NCI-H146 (cell line): ENCODE data around the gene SORBS2.

Experiments
- DNase-seq: peaks from one replicate; lab custom pipeline; 2025; lab: John Stamatoyannopoulos, UW

Gene SORBS2

GRCh38 chr4:185836241-185837084 is 24.5 kb upstream of the SORBS2 start:
- no peak for DNase-seq

DNA sequence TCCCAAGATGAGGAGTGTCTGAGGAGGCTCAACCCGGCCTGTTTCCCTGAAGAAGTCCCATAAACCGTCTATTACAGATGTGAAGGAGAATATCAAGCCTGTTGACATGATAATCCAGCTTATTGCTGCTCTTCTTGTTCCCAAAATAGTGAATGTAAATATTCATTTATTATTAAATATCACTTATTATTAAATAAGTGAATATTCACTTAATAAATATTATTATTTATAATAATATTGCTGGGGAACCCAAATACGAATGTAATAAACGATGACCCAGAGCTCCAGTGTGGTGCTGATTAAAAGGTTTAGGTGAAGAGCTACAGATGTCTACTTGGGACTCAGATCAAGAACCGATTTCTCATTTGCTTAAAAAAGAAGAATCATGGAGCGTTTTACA is 23.8 kb upstream of the SORBS2 start:
- DNase-seq: no peak

GRCh38 chr4:185835336-185835735 is 23.3 kb upstream of the SORBS2 start:
- DNase-seq: no peak

DNA sequence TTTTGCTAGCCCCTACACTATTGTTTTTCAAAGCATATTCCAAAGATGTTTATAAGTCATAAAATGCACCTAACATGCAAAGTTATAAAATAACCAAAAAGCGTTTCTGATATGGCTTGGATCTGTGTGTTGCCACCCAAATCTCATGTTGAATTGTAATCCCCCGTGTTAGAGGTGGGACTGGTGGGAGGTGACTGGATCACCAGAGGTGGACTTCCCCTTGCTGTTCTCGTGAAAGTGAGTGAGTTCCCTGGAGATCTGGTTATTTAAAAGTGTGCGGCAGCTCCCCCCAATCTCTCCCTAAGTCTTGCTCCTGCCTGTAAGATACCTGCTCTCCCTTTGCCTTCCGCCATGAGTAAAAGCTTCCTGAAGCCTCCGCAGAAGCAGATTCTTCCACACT is 22.8 kb upstream of the SORBS2 start:
- DNase-seq: no peak

GRCh38 chr4:185834088-185834487 is 22.1 kb upstream of the SORBS2 start:
- DNase-seq: no peak

GRCh38 chr4:185833055-185833598 is 21.1 kb upstream of the SORBS2 start:
- no peak for DNase-seq

GRCh38 chr4:185831125-185831815 is 19.3 kb upstream of the SORBS2 start:
- DNase-seq: no peak

GRCh38 chr4:185830263-185830994 is 18.4 kb upstream of the SORBS2 start:
- DNase-seq: no peak

DNA sequence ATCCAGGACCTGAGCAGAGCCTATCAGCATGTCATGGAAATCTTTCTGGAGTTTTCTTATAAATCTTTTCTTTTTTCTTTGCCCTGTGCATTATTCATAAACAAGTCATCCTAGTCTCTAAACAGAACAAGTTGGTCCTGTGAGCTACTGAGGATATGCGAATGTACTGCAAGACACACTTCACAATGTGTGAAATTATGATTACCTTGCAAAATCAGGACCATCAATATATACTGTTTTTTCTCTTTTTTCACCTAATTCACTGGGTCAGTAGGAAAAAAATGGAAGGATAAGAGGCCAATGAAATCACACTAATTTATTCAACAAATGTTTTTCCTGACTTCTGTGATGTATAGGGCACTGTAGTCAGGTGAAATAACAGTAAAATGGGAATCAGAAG is 14.4 kb upstream of the SORBS2 start:
- DNase-seq: no peak

DNA sequence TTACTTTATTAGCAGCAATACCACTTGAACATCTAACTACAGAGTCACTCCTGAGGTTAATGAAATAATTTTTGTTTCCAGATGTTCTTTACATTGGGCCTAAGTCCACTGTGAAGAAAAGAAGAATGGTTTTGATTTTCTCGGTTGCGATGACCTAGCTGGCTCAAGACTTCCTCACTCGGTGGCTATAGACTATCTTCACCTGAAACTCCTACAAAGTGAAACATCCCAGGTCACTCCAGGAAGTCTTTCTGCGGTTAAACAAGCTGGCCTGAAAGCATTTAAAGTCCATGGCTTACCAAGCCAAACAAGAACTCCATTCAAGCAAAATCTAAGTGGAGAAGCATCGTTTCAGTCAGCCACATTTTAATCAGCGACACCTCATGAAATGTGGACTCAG is 13.7 kb upstream of the SORBS2 start:
- no peak for DNase-seq

- DNase-seq: no peak
Measured at GRCh38 chr4:185822791-185823190, 10.8 kb upstream of the SORBS2 start.

- no peak for DNase-seq
Measured at GRCh38 chr4:185821029-185821419, 9.0 kb upstream of the SORBS2 start.

DNA sequence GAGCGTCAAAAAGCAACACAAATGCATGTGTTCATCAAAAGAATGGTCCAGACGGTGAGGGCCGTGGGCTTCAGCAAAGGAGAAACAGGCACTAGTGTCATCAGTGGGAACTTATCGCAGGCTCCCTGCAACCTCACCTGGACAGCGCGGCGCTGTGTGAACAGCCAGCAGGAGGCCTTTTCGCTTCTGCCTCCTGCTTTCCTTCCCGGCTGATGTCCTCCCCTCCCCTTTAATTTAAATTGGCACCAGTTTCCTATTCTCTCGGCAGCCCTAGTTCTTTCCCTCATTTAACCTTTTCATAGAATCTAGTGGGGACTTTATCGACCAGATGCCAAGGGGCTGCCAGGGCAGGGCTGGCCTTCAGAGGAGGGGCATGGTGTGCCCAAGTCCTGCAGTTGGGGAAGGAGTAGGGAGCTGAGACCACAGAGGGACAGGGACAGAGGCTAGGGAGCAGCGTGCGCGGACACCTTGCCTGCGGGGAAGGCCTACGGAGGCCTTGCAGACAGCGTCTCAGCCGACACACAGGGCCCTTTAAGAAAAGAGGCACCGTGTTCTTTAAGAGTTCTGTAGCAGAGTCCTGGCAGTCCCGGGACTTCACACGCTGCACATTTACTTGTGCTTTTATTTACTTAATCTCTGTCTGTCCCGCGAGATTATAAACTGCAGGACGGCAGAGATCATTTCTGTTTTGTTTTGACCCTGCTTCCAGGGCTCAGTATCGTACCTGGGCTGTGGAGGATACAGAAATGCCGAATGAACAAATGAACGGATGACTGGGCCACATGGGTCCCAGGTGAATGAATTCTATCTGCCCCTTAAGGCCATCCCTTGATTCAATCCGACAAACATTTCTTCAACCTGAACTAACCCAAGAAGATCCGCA is 8.4 kb upstream of the SORBS2 start:
- DNase-seq: peak; percentile 5

DNA sequence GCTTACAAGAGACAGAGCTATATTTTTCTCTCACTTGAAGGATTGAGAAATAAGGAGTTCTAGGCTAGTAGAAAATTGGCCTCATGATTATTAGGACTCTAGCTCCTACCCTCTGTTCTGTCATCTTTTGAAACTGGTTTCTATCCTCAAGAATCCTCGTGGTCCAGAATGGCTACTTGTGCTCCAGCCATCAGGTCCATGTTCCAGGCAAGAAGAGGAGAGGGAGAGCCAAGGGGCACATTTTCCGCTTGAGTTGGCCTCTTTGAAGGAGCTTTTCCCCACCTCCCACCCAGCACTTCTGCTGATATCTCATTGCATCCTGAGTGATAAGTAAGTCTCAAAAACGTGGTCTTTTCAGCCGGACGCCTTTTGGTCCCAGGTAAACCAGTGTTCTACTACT is 7.2 kb upstream of the SORBS2 start:
- no peak for DNase-seq

GRCh38 chr4:185817403-185817818 is 5.4 kb upstream of the SORBS2 start:
- DNase-seq: no peak

DNA sequence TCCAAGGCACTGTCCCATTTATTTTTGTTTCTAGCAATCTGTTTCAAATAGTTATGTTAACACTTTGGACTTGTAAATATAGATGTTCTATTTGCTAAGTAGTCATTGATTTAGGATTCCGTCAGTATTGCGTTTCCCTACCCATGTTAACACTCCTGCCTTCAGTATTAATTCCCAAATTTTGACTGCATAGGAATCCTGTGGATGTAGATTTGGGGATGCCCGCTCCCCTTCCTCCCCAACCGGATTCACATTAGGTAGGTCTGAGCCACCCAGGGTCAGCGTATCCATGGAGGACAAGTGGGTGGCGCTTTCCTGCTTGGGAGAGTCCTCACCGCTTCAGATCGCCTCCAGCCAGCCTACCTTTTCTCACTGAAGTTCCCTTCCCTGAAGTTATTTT is 1.1 kb upstream of the SORBS2 start:
- DNase-seq: no peak

GRCh38 chr4:185810746-185811508 is 1.1 kb downstream of the SORBS2 start:
- no peak for DNase-seq

DNA sequence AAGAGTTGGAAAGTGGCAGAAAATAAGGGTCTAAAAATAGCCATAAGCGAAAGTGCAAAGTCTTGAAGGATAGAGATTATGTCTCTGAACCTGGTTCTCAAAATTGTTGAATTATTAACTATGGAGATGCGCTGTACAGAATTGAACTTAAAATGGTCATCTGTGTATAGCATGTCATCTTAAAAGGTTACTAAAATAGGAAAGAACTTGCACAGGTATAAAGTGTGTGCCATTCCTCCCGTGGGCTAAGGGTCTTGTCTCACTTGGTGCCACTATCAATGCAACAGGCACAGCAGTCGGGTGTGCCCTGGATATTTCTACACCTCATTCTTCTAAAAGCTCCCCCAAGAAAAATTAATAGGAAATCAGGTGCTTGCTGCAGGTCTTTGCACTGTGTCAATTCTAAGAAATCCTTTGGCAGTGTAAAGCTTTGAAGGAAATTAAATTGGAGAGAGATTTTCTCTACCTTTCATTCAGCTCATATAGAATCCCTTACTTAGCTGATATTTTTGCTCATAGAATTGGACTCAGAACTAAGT is 2.4 kb downstream of the SORBS2 start:
- DNase-seq: no peak

DNA sequence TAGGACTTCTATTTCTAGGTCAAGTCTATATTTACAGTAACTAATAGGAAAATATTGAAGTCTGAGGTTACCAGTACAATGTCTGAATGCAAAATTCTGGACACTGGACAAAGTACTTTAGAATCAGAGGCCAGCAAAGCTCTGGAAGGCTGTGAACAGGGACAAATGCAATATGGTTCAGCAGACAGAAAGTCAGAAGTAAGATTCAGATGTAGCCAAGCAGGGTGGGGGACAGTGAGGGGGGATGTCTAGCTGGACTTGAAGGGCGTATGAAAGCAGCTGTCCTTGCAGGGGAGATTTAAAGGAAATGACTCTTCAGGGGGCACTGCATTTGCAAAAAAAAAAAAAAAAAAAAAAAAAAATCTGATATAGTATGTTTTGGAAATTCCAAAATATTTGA is 2.9 kb downstream of the SORBS2 start:
- DNase-seq: no peak

DNA sequence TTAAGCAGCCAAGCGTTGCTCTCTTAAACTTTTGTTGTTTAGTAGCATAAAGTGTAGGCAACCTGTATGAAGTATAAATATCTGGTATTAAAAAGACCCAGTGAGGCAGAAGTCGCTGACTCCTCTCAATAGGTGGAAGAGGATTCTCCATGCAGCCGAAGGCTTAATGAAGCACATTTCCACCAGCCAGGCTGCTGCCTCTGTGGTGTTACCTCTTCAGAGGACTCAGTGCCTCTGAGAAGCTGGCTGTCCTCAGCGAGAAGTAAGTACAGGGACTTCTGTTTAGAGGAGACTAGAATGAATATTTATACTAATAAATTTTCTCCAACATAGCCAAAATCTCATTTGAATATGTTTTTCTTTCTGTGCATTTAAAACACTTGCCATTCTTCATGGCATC is 6.0 kb downstream of the SORBS2 start:
- DNase-seq: no peak
